HEK293 (cell line): ENCODE results near the gene KIRREL3.

Experiments used
- CTCF ChIP-seq: fragments of 450-650 bp; formaldehyde crosslinking; IDR thresholded peaks from 2 replicates; pipeline ENCODE4 v1.5.1; 2016; ENCODE audit warnings: missing biosample characterization, missing genetic modification characterization
- MZF1 ChIP-seq: fragments of 450-650 bp; formaldehyde crosslinking; IDR thresholded peaks from 2 replicates; pipeline ENCODE4 v1.5.1; 2017; ENCODE audit warnings: missing biosample characterization, missing genetic modification characterization, borderline replicate concordance
- PATZ1 ChIP-seq: fragments of 450-650 bp; formaldehyde crosslinking; IDR thresholded peaks from 2 replicates; pipeline ENCODE4 v1.5.1; 2016; ENCODE audit warnings: missing biosample characterization, missing genetic modification characterization
- ZNF354C ChIP-seq: fragments of 450-650 bp; formaldehyde crosslinking; IDR thresholded peaks from 2 replicates; pipeline ENCODE4 v1.5.1; 2016; ENCODE audit warnings: missing biosample characterization, missing genetic modification characterization, low read depth, borderline replicate concordance
- ZNF398 ChIP-seq: fragments of 450-650 bp; formaldehyde crosslinking; IDR thresholded peaks from 2 replicates; pipeline ENCODE4 v1.5.1; 2017; ENCODE audit warnings: missing biosample characterization, missing genetic modification characterization
- ZNF529 ChIP-seq: fragments of 450-650 bp; formaldehyde crosslinking; IDR thresholded peaks from 2 replicates; pipeline ENCODE4 v1.5.1; 2017; ENCODE audit warnings: missing genetic modification characterization, missing biosample characterization; ENCODE audit not compliant: insufficient replicate concordance
- ZNF707 ChIP-seq: fragments of 450-650 bp; formaldehyde crosslinking; IDR thresholded peaks from 2 replicates; pipeline ENCODE4 v1.5.1; 2016; ENCODE audit warnings: missing biosample characterization, missing genetic modification characterization
- ZNF792 ChIP-seq: fragments of 450-650 bp; formaldehyde crosslinking; IDR thresholded peaks from 2 replicates; pipeline ENCODE4 v1.5.1; 2016; ENCODE audit warnings: missing biosample characterization, missing genetic modification characterization
- ZSCAN16 ChIP-seq: fragments of 450-650 bp; formaldehyde crosslinking; IDR thresholded peaks from 2 replicates; pipeline ENCODE4 v1.5.1; 2016; ENCODE audit warnings: missing biosample characterization, missing genetic modification characterization

- TF ChIP-seq CTCF = no peak
- no peak for TF ChIP-seq ZNF398 (tag by site-specific recombination)
- TF ChIP-seq MZF1 (tag by site-specific recombination) = no peak
- TF ChIP-seq PATZ1 (tag by site-specific recombination) = no peak
- no peak for TF ChIP-seq ZNF354C (tag by site-specific recombination)
- TF ChIP-seq ZNF707 (tag by site-specific recombination) = no peak
- no peak for TF ChIP-seq ZNF792 (tag by site-specific recombination)
- no peak for TF ChIP-seq ZNF529
- TF ChIP-seq ZSCAN16 (tag by site-specific recombination) = no peak
These were observed 381.1 kb downstream of the KIRREL3 start for GRCh38 chr11:126619516-126619915.
